SK-N-SH (cell line): Measurements from ENCODE around the gene LRMDA. TPM values are rescaled to one million over a fixed set of nuclear protein-coding genes. Genes with fewer than 3 reads are reported as not detected.
A peak's percentile ranks its signal among the peaks of the same experiment; 100 is the strongest.

Experiments
- CTCF ChIA-PET: fragments of 300-600, 350-600 bp; formaldehyde crosslinking; extraction: SDS; loops from one replicate; lab custom pipeline; 2021; lab: Yijun Ruan, JAX
- POLR2A ChIA-PET: fragments of 350-600 bp; sonication (Branson Sonifier 250); formaldehyde crosslinking; extraction: SDS; loops from one replicate; lab custom pipeline; 2020; ENCODE audit warnings: antibody characterized with exemption, inconsistent platforms; lab: Yijun Ruan, JAX
- DNase-seq: peaks from one replicate; pipeline ENCODE4 v3.0.0; 2012
- H2AFZ ChIP-seq: fragments of 200-600 bp; sonication (generic); 2 replicates; pipeline ENCODE4 v1.8.1; 2016; ENCODE audit warnings: antibody characterized with exemption, mild to moderate bottlenecking, low read depth
- H3F3A ChIP-seq: fragments of 200-600 bp; sonication (generic); replicated peaks from 2 replicates; pipeline ENCODE3; 2016; ENCODE audit warnings: antibody characterized with exemption, mild to moderate bottlenecking; ENCODE audit not compliant: insufficient read depth
- H3K27ac ChIP-seq, 2 experiments: fragments of 200-500 bp in 1 of 2; fragments of 200-600 bp in 1 of 2; sonication (Bioruptor generic) in 1 of 2; sonication (generic), shearing (Covaris generic) in 1 of 2; 2 replicates each; pipeline versions ENCODE4 v1.5.1 to v1.6.1; 2014 to 2016; ENCODE audit warnings: low read depth in 2 of 2, inconsistent platforms in 1 of 2, low read length in 1 of 2, mild to moderate bottlenecking in 1 of 2, mixed read lengths in 1 of 2
- H3K27me3 ChIP-seq: fragments of 200-600 bp; sonication (generic), shearing (Covaris generic); 2 replicates; pipeline ENCODE4 v1.6.1; 2016; ENCODE audit warnings: mixed run types; ENCODE audit not compliant: insufficient read depth
- H3K36me3 ChIP-seq, 2 experiments: fragments of 200-500 bp in 1 of 2; fragments of 200-600 bp in 1 of 2; sonication (Bioruptor generic) in 1 of 2; sonication (generic) in 1 of 2; replicated peaks in 1 of 2; 2 replicates each; pipeline versions ENCODE3 to v1.5.1; 2014 to 2016; ENCODE audit warnings: low read length in 1 of 2, mild to moderate bottlenecking in 1 of 2; ENCODE audit not compliant: insufficient read depth in 2 of 2, control insufficient read depth in 1 of 2
- H3K4me1 ChIP-seq, 2 experiments: fragments of 200-500 bp in 1 of 2; fragments of 200-600 bp in 1 of 2; sonication (Bioruptor generic) in 1 of 2; sonication (generic), shearing (Covaris generic) in 1 of 2; 2 replicates each; pipeline versions ENCODE4 v1.5.1 to v1.6.1; 2014 to 2016; ENCODE audit warnings: low read depth in 1 of 2, low read length in 1 of 2, mixed run types in 1 of 2; ENCODE audit not compliant: insufficient read depth in 2 of 2, control insufficient read depth in 1 of 2
- H3K4me2 ChIP-seq: fragments of 200-600 bp; sonication (generic), shearing (Covaris generic); 2 replicates; pipeline ENCODE4 v1.6.1; 2017; ENCODE audit warnings: mixed run types
- H3K4me3 ChIP-seq, 2 experiments: fragments of 200-500 bp in 1 of 2; fragments of 200-600 bp in 1 of 2; sonication (Bioruptor generic) in 1 of 2; sonication (generic), shearing (Covaris generic) in 1 of 2; 2 replicates each; pipeline versions ENCODE4 v1.5.1 to v1.8.1; 2014 to 2016; ENCODE audit warnings: low read depth in 2 of 2, inconsistent platforms in 1 of 2, low read length in 1 of 2, mild to moderate bottlenecking in 1 of 2, mixed read lengths in 1 of 2, moderate library complexity in 1 of 2
- H3K79me2 ChIP-seq: fragments of 200-600 bp; sonication (generic); 2 replicates; pipeline ENCODE4 v1.8.1; 2017; ENCODE audit warnings: mild to moderate bottlenecking; ENCODE audit not compliant: insufficient read depth
- H3K9ac ChIP-seq: fragments of 200-600 bp; sonication (generic); 2 replicates; pipeline ENCODE4 v1.6.1; 2017; ENCODE audit warnings: mixed run types
- H3K9me2 ChIP-seq: fragments of 200-600 bp; sonication (generic); 2 replicates; pipeline ENCODE4 v1.6.1; 2017; ENCODE audit warnings: mixed run types
- H3K9me3 ChIP-seq: fragments of 200-600 bp; sonication (generic); 2 replicates; pipeline ENCODE4 v1.6.1; 2017; ENCODE audit warnings: mixed run types, mild to moderate bottlenecking, moderate library complexity
- H4K20me1 ChIP-seq: fragments of 200-600 bp; sonication (generic); 2 replicates; pipeline ENCODE4 v1.6.1; 2017; ENCODE audit warnings: mild to moderate bottlenecking, mixed run types; ENCODE audit not compliant: insufficient read depth
- ELF1 ChIP-seq: IDR thresholded peaks from 2 replicates; pipeline ENCODE4 v1.4.0; 2012
- EP300 ChIP-seq, 2 experiments: IDR thresholded peaks; 2 replicates each; pipeline versions ENCODE4 v1.4.0 to v1.6.1; 2012; ENCODE audit warnings: borderline replicate concordance in 1 of 2, low read depth in 1 of 2, low read length in 1 of 2
- FOSL2 ChIP-seq: IDR thresholded peaks from 2 replicates; pipeline ENCODE4 v1.4.0; 2012; ENCODE audit warnings: low read depth, mild to moderate bottlenecking, moderate library complexity, borderline replicate concordance
- FOXJ3 ChIP-seq: sonication (generic); formaldehyde crosslinking; IDR thresholded peaks from 2 replicates; pipeline ENCODE4 v1.5.1; 2020; ENCODE audit warnings: mild to moderate bottlenecking, missing genetic modification reagents
- FOXM1 ChIP-seq: IDR thresholded peaks from 2 replicates; pipeline ENCODE4 v1.4.0; 2012; ENCODE audit warnings: low read depth, mild to moderate bottlenecking
- GABPA ChIP-seq: IDR thresholded peaks from 2 replicates; pipeline ENCODE4 v1.4.0; 2012; ENCODE audit warnings: low read depth, mild to moderate bottlenecking
- JUND ChIP-seq: IDR thresholded peaks from 2 replicates; pipeline ENCODE4 v1.4.0; 2012
- MAX ChIP-seq: IDR thresholded peaks from 2 replicates; pipeline ENCODE4 v1.4.0; 2012; ENCODE audit warnings: low read depth
- NFIC ChIP-seq: IDR thresholded peaks from 2 replicates; pipeline ENCODE4 v1.4.0; 2012; ENCODE audit warnings: borderline replicate concordance
- NRF1 ChIP-seq: IDR thresholded peaks from 2 replicates; pipeline ENCODE4 v1.6.1; 2012; ENCODE audit warnings: low read depth, mild to moderate bottlenecking, low read length
- PBX3 ChIP-seq: IDR thresholded peaks from 2 replicates; pipeline ENCODE4; 2012
- POLR2AphosphoS5 ChIP-seq: IDR thresholded peaks from 2 replicates; pipeline ENCODE4 v1.6.1; 2012; ENCODE audit warnings: low read depth, low read length
- RAD21 ChIP-seq: IDR thresholded peaks from 2 replicates; pipeline ENCODE4 v1.6.1; 2012; ENCODE audit warnings: mild to moderate bottlenecking, low read length
- RCOR1 ChIP-seq: fragments of 150-350 bp; IDR thresholded peaks from 2 replicates; pipeline ENCODE4 v1.6.1; 2017; ENCODE audit warnings: antibody characterized with exemption, low read length
- REST ChIP-seq: IDR thresholded peaks from 2 replicates; pipeline ENCODE4 v1.6.1; 2012; ENCODE audit warnings: mild to moderate bottlenecking, low read depth, low read length, moderate library complexity
- RXRA ChIP-seq: IDR thresholded peaks from 2 replicates; pipeline ENCODE4 v1.4.0; 2012; ENCODE audit warnings: low read depth, mild to moderate bottlenecking, borderline replicate concordance
- SIN3A ChIP-seq: IDR thresholded peaks from 2 replicates; pipeline ENCODE4 v1.6.1; 2012; ENCODE audit warnings: low read depth, mild to moderate bottlenecking, low read length, moderate library complexity, borderline replicate concordance
- TAF1 ChIP-seq: IDR thresholded peaks from 2 replicates; pipeline ENCODE4 v1.6.1; 2012; ENCODE audit warnings: low read depth, mild to moderate bottlenecking, low read length, moderate library complexity, borderline replicate concordance
- TCF12 ChIP-seq: IDR thresholded peaks from 2 replicates; pipeline ENCODE4 v1.4.0; 2012
- TEAD4 ChIP-seq: IDR thresholded peaks from 2 replicates; pipeline ENCODE4 v1.4.0; 2012; ENCODE audit warnings: mild to moderate bottlenecking, borderline replicate concordance; ENCODE audit not compliant: insufficient read depth
- USF1 ChIP-seq: IDR thresholded peaks from 2 replicates; pipeline ENCODE4 v1.4.0; 2012; ENCODE audit warnings: low read depth, borderline replicate concordance
- USF2 ChIP-seq: fragments of 150-350 bp; IDR thresholded peaks from 2 replicates; pipeline ENCODE4 v1.6.1; 2017; ENCODE audit warnings: antibody characterized with exemption, low read length, low read depth, borderline replicate concordance
- YY1 ChIP-seq: IDR thresholded peaks from 2 replicates; pipeline ENCODE4 v1.4.0; 2012; ENCODE audit warnings: low read depth, mild to moderate bottlenecking
- ZBTB33 ChIP-seq: IDR thresholded peaks from 2 replicates; pipeline ENCODE4 v1.4.0; 2012; ENCODE audit warnings: low read depth, borderline replicate concordance
- WGBS: methylation state at CpG from one replicate; pipeline ENCODE4 v1.1.6; 2017; ENCODE audit warnings: low lambda C conversion rate; 5-methylcytosine and 5-hydroxymethylcytosine counted together
- polyA plus RNA-seq, 3 experiments: library from polyadenylated mRNA; depleted of rRNA; stranded (reverse); fragments of >200 nt; gene quantifications; 2 replicates each; pipeline ENCODE4 v1.2.3, GENCODE V29; 2012

LRMDA gene
- polyA plus RNA-seq, 1 of the 3 experiments (the other 2 are of a cell fraction) = 0.95 TPM

GRCh38 chr10:75547391-75548298 lies 116.2 kb downstream of the LRMDA start:
- H2AFZ ChIP-seq = peak overlapping the region; percentile 21; the same call in 1 of the 2 replicates
- no peak overlapping the region for H3K4me3 ChIP-seq
- H3K79me2 ChIP-seq = no peaks in the 10 kb centered on the region
- peaks cover 0 to 19% of the 10 kb centered on the region in 2 experiments; a peak in 2 of 4 replicates for H3K4me1 ChIP-seq
- H3K27me3 ChIP-seq = no peaks in the 10 kb centered on the region
- peak overlapping the region; percentile 31; the same call in 1 of the 2 replicates for H3K4me2 ChIP-seq
- no peaks in the 10 kb centered on the region for H3K36me3 ChIP-seq
- no peak for DNase-seq
- no peaks in the 10 kb centered on the region for H4K20me1 ChIP-seq
- WGBS = 27% methylated on average over 7 of the region's 7 CpGs
- H3K27ac ChIP-seq = peak overlapping the region; percentile 41 to 53; a peak in 3 of 4 replicates
- H3K9ac ChIP-seq = no peak overlapping the region
- CTCF ChIA-PET = interaction anchor here (1.2 kb wide), 1 partner anchor 148 kb away, joined by 4 read pairs; no protein-coding TSS in a partner anchor
- no peaks in the 10 kb centered on the region; the same call in 1 of the 2 replicates for H3K9me2 ChIP-seq
- POLR2A ChIA-PET = no interaction called here
- H3K9me3 ChIP-seq = peaks cover 4% of the 10 kb centered on the region; the same call in 1 of the 2 replicates
- peaks cover 14% of the 10 kb centered on the region for H3F3A ChIP-seq
- TF ChIP-seq TAF1 = no peak
- peak; percentile 82 for TF ChIP-seq MAX
- peak; percentile 62; the same call in 1 of the 2 replicates for TF ChIP-seq USF1
- peak; percentile 83; the same call in 1 of the 2 replicates for TF ChIP-seq RXRA
- TF ChIP-seq FOXJ3 (CRISPR knock-in tag) = no peak
- peak; percentile 91 for TF ChIP-seq FOXM1
- TF ChIP-seq RCOR1 = peak; percentile 58
- no peak for TF ChIP-seq NRF1
- peak; percentile 65; the same call in 1 of the 2 replicates for TF ChIP-seq ELF1
- peak; percentile 95 for TF ChIP-seq POLR2AphosphoS5
- peak; percentile 92 for TF ChIP-seq ZBTB33
- peak; percentile 100 for TF ChIP-seq TCF12
- TF ChIP-seq RAD21 = no peak
- peak; percentile 92 for TF ChIP-seq NFIC
- peak; percentile 86 to 98 for TF ChIP-seq EP300 (IDR thresholded peaks at IDR 0.05; ENCODE audit: borderline replicate concordance in 1 of 2, low read depth in 1 of 2, low read length in 1 of 2)
- TF ChIP-seq JUND = peak; percentile 94
- peak; percentile 50; the same call in 1 of the 2 replicates for TF ChIP-seq YY1
- TF ChIP-seq REST = peak; percentile 62
- peak; percentile 98 for TF ChIP-seq TEAD4
- 0 out of 2 replicates have a peak, but pooled peaks have one; percentile 30 for TF ChIP-seq GABPA
- peak; percentile 99 for TF ChIP-seq PBX3
- TF ChIP-seq SIN3A = peak; percentile 78
- TF ChIP-seq USF2 = no peak
- peak; percentile 79 for TF ChIP-seq FOSL2
